ENCODE measurements around the gene CASD1. TPM values are rescaled to one million over a fixed set of nuclear protein-coding genes. Genes with fewer than 3 reads are reported as not detected.

The CASD1 gene
- total RNA-seq, 1 donor from 2014 or later: 11.6 TPM

DNA sequence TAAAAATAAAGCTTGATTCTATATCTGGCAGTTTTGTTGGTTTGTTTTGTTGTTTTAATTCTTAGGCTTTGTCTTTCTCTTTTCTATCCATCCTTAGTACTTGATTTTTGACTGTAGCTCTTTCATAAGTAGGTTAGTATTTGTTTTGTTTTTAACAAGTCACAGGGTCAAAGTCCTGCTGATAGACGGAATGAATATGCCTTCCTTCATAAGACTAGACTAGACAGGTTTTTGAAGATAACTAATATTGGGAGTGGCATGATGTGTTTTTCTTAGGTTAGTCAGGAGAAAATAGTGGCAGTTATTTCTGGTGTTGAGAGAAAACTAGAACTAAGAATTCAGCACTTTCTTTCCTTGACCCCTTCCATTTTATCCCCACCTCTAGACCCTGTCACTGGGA is 50.4 kb downstream of the CASD1 start:
- DNase-seq (ENCODE audit: low read depth): no peak
- TF ChIP-seq, protein P1, sequence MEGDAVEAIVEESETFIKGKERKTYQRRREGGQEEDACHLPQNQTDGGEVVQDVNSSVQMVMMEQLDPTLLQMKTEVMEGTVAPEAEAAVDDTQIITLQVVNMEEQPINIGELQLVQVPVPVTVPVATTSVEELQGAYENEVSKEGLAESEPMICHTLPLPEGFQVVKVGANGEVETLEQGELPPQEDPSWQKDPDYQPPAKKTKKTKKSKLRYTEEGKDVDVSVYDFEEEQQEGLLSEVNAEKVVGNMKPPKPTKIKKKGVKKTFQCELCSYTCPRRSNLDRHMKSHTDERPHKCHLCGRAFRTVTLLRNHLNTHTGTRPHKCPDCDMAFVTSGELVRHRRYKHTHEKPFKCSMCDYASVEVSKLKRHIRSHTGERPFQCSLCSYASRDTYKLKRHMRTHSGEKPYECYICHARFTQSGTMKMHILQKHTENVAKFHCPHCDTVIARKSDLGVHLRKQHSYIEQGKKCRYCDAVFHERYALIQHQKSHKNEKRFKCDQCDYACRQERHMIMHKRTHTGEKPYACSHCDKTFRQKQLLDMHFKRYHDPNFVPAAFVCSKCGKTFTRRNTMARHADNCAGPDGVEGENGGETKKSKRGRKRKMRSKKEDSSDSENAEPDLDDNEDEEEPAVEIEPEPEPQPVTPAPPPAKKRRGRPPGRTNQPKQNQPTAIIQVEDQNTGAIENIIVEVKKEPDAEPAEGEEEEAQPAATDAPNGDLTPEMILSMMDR (conservative IDR thresholded peaks at IDR 0.05; ENCODE audit: low read depth, low read length): no peak
- no peak overlapping the region for H3K4me3 ChIP-seq (ENCODE audit: low read depth, low read length)

GRCh38 chr7:94561841-94562514 is 52.4 kb downstream of the CASD1 start:
- TF ChIP-seq, protein P1 (conservative IDR thresholded peaks at IDR 0.05; ENCODE audit: low read depth, low read length): no peak
- no peak for DNase-seq (ENCODE audit: low read depth)
- no peak overlapping the region for H3K4me3 ChIP-seq (ENCODE audit: low read depth, low read length)

DNA sequence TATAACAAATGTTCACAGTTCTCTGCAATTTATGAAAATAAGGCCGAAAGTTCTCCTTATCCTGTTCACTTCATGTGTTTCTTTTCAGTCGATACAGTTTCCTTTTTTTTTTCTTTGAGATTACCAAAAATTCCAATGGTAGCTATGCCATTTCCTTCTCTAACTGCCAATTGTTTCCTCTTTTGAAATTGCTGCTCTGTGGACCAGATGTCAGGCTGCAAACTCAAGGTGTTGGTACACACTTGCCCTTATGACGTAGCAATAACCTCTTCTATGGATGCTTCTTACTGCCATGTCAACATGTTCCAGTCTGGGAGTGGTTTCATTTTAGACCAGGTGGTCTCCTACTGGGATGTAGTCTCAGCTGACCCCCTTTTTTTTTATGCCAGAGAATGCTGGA is 52.9 kb downstream of the CASD1 start:
- no peak overlapping the region for H3K4me3 ChIP-seq (ENCODE audit: low read depth, low read length)
- TF ChIP-seq, protein P1 (conservative IDR thresholded peaks at IDR 0.05; ENCODE audit: low read depth, low read length): no peak
- DNase-seq (ENCODE audit: low read depth): no peak

DNA sequence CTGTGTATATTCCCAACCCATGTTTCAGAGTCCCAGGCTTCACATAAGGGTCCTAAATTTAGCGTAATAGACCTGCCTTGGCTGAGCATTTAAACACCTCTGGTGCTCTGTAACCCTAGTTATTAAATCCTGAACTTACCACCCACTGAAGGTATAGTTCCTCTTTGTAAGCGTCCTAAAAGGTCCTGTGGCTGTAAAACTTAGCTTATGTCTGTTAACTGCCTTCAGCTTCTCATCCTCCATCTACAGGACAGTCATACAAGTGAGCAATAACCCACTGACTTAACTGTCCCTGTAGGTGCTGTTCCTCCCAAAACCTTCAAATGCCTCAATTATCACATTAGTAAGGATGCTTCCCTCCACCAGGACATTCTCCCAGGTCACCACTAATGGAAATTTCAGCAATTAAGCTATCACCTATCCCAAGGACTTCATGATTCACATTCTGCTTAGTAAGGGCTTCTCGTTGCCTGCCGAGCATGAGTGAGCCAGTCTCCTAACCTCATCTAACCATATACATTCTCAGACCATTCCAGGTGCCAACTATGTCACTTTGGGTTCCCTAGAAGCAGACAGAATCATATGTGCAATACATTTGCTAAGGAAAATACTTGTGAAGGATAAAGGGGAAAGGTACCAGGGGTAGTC is 55.8 kb downstream of the CASD1 start:
- no peak overlapping the region for H3K4me3 ChIP-seq (ENCODE audit: low read depth, low read length)
- DNase-seq (ENCODE audit: low read depth): no peak
- TF ChIP-seq, protein P1 (conservative IDR thresholded peaks at IDR 0.05; ENCODE audit: low read depth, low read length): no peak

- TF ChIP-seq, protein P1 (conservative IDR thresholded peaks at IDR 0.05; ENCODE audit: low read depth, low read length): no peak
- H3K4me3 ChIP-seq (ENCODE audit: low read depth, low read length): no peak overlapping the region
- no peak for DNase-seq (ENCODE audit: low read depth)
Measured at GRCh38 chr7:94567396-94567795, 57.8 kb downstream of the CASD1 start.

- no peak overlapping the region for H3K4me3 ChIP-seq (ENCODE audit: low read depth, low read length)
- TF ChIP-seq, protein P1 (conservative IDR thresholded peaks at IDR 0.05; ENCODE audit: low read depth, low read length): no peak
- DNase-seq (ENCODE audit: low read depth): no peak
Measured at GRCh38 chr7:94571816-94572215, 62.2 kb downstream of the CASD1 start.

DNA sequence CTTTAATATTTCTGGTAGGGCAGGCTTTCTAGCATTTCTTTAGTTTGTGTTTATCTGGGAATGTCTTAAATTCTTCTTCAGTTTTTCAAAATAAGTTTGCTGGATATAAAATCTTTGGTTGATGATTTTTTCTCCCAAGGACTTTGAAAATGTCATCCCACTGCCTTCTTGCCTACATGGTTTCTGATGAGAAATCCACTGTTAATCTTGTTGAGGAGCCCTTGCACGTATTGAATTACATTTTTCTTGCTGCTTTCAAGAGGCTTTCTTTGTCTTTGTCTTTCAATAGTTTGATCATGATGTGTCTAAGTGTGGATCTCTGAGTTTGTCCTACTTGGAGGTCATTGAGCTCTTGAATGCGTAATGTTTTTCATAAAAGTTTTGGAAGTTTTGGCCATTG is 66.0 kb downstream of the CASD1 start:
- TF ChIP-seq, protein P1 (conservative IDR thresholded peaks at IDR 0.05; ENCODE audit: low read depth, low read length): no peak

More for the DNA sequence above, 66.0 kb downstream of the CASD1 start:
- DNase-seq (ENCODE audit: low read depth): no peak
- no peak overlapping the region for H3K4me3 ChIP-seq (ENCODE audit: low read depth, low read length)

Measured in epithelial cell of proximal tubule (primary cell).